H1 (cell line): Measurements from ENCODE around the gene CDH2. TPM values are rescaled to one million over a fixed set of nuclear protein-coding genes. Genes with fewer than 3 reads are reported as not detected.

Source experiments
- CTCF ChIA-PET: fragments of 300-600 bp; sonication (Branson Sonifier 250); formaldehyde crosslinking; loops from one replicate; lab custom pipeline; 2021; ENCODE audit not compliant: partially characterized antibody; lab: Charles Lee
- POLR2A ChIA-PET: fragments of 300-600 bp; sonication (Branson Sonifier 250); formaldehyde crosslinking; loops from one replicate; lab custom pipeline; 2021; ENCODE audit warnings: inconsistent platforms; ENCODE audit not compliant: partially characterized antibody; lab: Charles Lee
- DNase-seq, 2 experiments: peaks; one replicate each; pipeline versions ENCODE4 v3.0.0 to v3.0.0-alpha.2; 2010 to 2022; ENCODE audit warnings: low spot score in 2 of 2, low read depth in 1 of 2, mixed read lengths in 1 of 2
- FAIRE-seq: peaks from 2 replicates; lab custom pipeline; 2011; peaks lifted over from hg19 to GRCh38; lab: Jason Lieb, UNC
- H2AFZ ChIP-seq: 2 replicates; pipeline ENCODE4 v1.8.1; 2012; ENCODE audit warnings: low read length, inconsistent platforms
- H2AK5ac ChIP-seq: 2 replicates; pipeline ENCODE4 v1.6.1; 2013; ENCODE audit warnings: low read depth, low read length
- H2BK120ac ChIP-seq: replicated peaks from 2 replicates; pipeline ENCODE3; 2013; ENCODE audit warnings: low read depth, low read length, inconsistent platforms
- H2BK12ac ChIP-seq: 2 replicates; pipeline ENCODE4 v1.6.1; 2013; ENCODE audit warnings: low read depth, low read length
- H2BK15ac ChIP-seq: 2 replicates; pipeline ENCODE4 v1.6.1; 2013; ENCODE audit warnings: low read length
- H2BK20ac ChIP-seq: 2 replicates; pipeline ENCODE4 v1.6.1; 2013; ENCODE audit warnings: low read length
- H2BK5ac ChIP-seq: 2 replicates; pipeline ENCODE4 v1.6.1; 2013; ENCODE audit warnings: low read depth, low read length
- H3K14ac ChIP-seq: 2 replicates; pipeline ENCODE4 v1.6.1; 2013; ENCODE audit warnings: inconsistent platforms; ENCODE audit not compliant: insufficient read length
- H3K18ac ChIP-seq: 2 replicates; pipeline ENCODE4 v1.6.1; 2013; ENCODE audit warnings: low read length; ENCODE audit errors: extremely low read depth
- H3K23ac ChIP-seq: 2 replicates; pipeline ENCODE4 v1.6.1; 2013; ENCODE audit warnings: inconsistent platforms; ENCODE audit not compliant: insufficient read length
- H3K23me2 ChIP-seq: 2 replicates; pipeline ENCODE4 v1.6.1; 2013; ENCODE audit warnings: low read depth, low read length
- H3K27ac ChIP-seq: 2 replicates; pipeline ENCODE4 v1.6.1; 2011; ENCODE audit warnings: low read depth, low read length, inconsistent platforms
- H3K27me3 ChIP-seq, 4 experiments: replicated peaks in 1 of 4; 1 replicate in 1 of 4; 2 replicates in 3 of 4; pipeline versions ENCODE4 v1.6.1 to v1.8.1; 2011 to 2013; ENCODE audit warnings: low read length in 3 of 4, mild to moderate bottlenecking in 3 of 4, inconsistent platforms in 2 of 4, mixed read lengths in 2 of 4, moderate library complexity in 1 of 4; ENCODE audit not compliant: control insufficient read depth in 3 of 4, insufficient read depth in 3 of 4; ENCODE audit errors: extremely low read depth in 1 of 4
- H3K36me3 ChIP-seq, 4 experiments: 2 replicates each; pipeline versions ENCODE4 v1.6.1 to v1.8.1; 2011 to 2013; ENCODE audit warnings: mild to moderate bottlenecking in 4 of 4, low read length in 3 of 4, moderate library complexity in 2 of 4, control low read depth in 1 of 4, inconsistent platforms in 1 of 4; ENCODE audit not compliant: insufficient read depth in 4 of 4, control insufficient read depth in 2 of 4
- H3K4ac ChIP-seq: replicated peaks from 2 replicates; pipeline ENCODE3; 2013; ENCODE audit warnings: low read length, low read depth, mixed read lengths, inconsistent platforms; ENCODE audit not compliant: insufficient read length
- H3K4me1 ChIP-seq, 4 experiments: replicated peaks in 1 of 4; 1 replicate in 1 of 4; 2 replicates in 3 of 4; pipeline versions ENCODE4 v1.6.1 to v1.8.1; 2011 to 2013; ENCODE audit warnings: low read length in 3 of 4, inconsistent platforms in 2 of 4, mixed read lengths in 1 of 4; ENCODE audit not compliant: insufficient read depth in 4 of 4, control insufficient read depth in 3 of 4
- H3K4me2 ChIP-seq, 2 experiments: 2 replicates each; pipeline versions ENCODE4 v1.6.1 to v1.8.1; 2011 to 2013; ENCODE audit warnings: low read depth in 2 of 2, low read length in 2 of 2, control low read depth in 1 of 2, inconsistent platforms in 1 of 2, mild to moderate bottlenecking in 1 of 2; ENCODE audit not compliant: insufficient read depth in 1 of 2
- H3K4me3 ChIP-seq, 4 experiments: fragments of 200-600, 300-600 bp in 1 of 4; sonication (generic), shearing (Covaris generic), sonication (Bioruptor Twin) in 1 of 4; 2 replicates each; pipeline versions ENCODE4 v1.5.1 to v1.8.1; 2011 to 2016; ENCODE audit warnings: low read length in 4 of 4, low read depth in 3 of 4, control low read depth in 2 of 4, inconsistent platforms in 2 of 4, mild to moderate bottlenecking in 2 of 4, mixed read lengths in 1 of 4, moderate library complexity in 1 of 4; ENCODE audit not compliant: insufficient read depth in 2 of 4; ENCODE audit errors: extremely low read depth in 1 of 4
- H3K56ac ChIP-seq: replicated peaks from 2 replicates; pipeline ENCODE3; 2013; ENCODE audit warnings: low read depth, mild to moderate bottlenecking, mixed read lengths, low read length, inconsistent platforms; ENCODE audit not compliant: insufficient read length
- H3K79me1 ChIP-seq: 2 replicates; pipeline ENCODE4 v1.6.1; 2013; ENCODE audit warnings: low read depth, low read length, control low read depth
- H3K79me2 ChIP-seq, 2 experiments: 2 replicates each; pipeline versions ENCODE4 v1.6.1 to v1.8.1; 2012 to 2013; ENCODE audit warnings: low read length in 2 of 2, mild to moderate bottlenecking in 2 of 2, inconsistent platforms in 1 of 2; ENCODE audit not compliant: insufficient read depth in 2 of 2, control insufficient read depth in 1 of 2
- H3K9ac ChIP-seq, 4 experiments: replicated peaks in 1 of 4; 1 replicate in 1 of 4; 2 replicates in 3 of 4; pipeline versions ENCODE4 v1.6.1 to v1.8.1; 2011 to 2013; ENCODE audit warnings: low read depth in 3 of 4, low read length in 3 of 4, control low read depth in 2 of 4, mild to moderate bottlenecking in 2 of 4, moderate library complexity in 2 of 4, inconsistent platforms in 1 of 4; ENCODE audit errors: extremely low read depth in 1 of 4
- H3K9me3 ChIP-seq, 2 experiments: 2 replicates each; pipeline versions ENCODE4 v1.6.1 to v1.8.1; 2012 to 2013; ENCODE audit warnings: mild to moderate bottlenecking in 2 of 2, moderate library complexity in 2 of 2, control low read depth in 1 of 2, inconsistent platforms in 1 of 2, low read depth in 1 of 2, low read length in 1 of 2, mixed read lengths in 1 of 2; ENCODE audit not compliant: insufficient read depth in 2 of 2
- H4K20me1 ChIP-seq, 2 experiments: replicated peaks in 1 of 2; 2 replicates each; pipeline versions ENCODE3 to v1.8.1; 2011 to 2013; ENCODE audit warnings: inconsistent platforms in 2 of 2, low read length in 2 of 2, mild to moderate bottlenecking in 1 of 2; ENCODE audit not compliant: insufficient read depth in 2 of 2, control insufficient read depth in 1 of 2
- H4K5ac ChIP-seq: 2 replicates; pipeline ENCODE4 v1.6.1; 2013; ENCODE audit warnings: low read length, low read depth, mixed read lengths, inconsistent platforms; ENCODE audit not compliant: insufficient read length
- H4K8ac ChIP-seq: 2 replicates; pipeline ENCODE4 v1.8.0; 2013; ENCODE audit warnings: mild to moderate bottlenecking, moderate library complexity, low read length, inconsistent platforms; ENCODE audit not compliant: insufficient read depth; ENCODE audit errors: extremely low read depth
- H4K91ac ChIP-seq: replicated peaks from 2 replicates; pipeline ENCODE3; 2013; ENCODE audit warnings: low read length, mixed read lengths, inconsistent platforms; ENCODE audit not compliant: insufficient read length
- ATF3 ChIP-seq: IDR thresholded peaks from 2 replicates; pipeline ENCODE4 v1.6.1; 2011; ENCODE audit warnings: low read depth, mild to moderate bottlenecking, low read length; ENCODE audit not compliant: insufficient read depth
- BCL11A ChIP-seq, 2 experiments: IDR thresholded peaks; one replicate each; pipeline ENCODE4 v1.6.1; 2011; ENCODE audit warnings: low read depth in 2 of 2, low read length in 2 of 2, mild to moderate bottlenecking in 2 of 2
- CBX8 ChIP-seq: fragments of 300-800, 300-1000 bp; sonication (generic); IDR thresholded peaks from 2 replicates; pipeline ENCODE4 v1.7.1; 2016; ENCODE audit warnings: low read depth, low read length, borderline replicate concordance
- GABPA ChIP-seq: IDR thresholded peaks from 2 replicates; pipeline ENCODE4 v1.6.1; 2011; ENCODE audit warnings: mild to moderate bottlenecking, low read length, moderate library complexity, borderline replicate concordance; ENCODE audit not compliant: insufficient read depth
- RFX5 ChIP-seq: IDR thresholded peaks from 2 replicates; pipeline ENCODE4 v1.6.1; 2011; ENCODE audit warnings: low read depth, low read length, improper control_type of control experiment, borderline replicate concordance
- TCF12 ChIP-seq: IDR thresholded peaks from 2 replicates; pipeline ENCODE4 v1.6.1; 2011; ENCODE audit warnings: low read depth, mild to moderate bottlenecking, low read length
- YY1 ChIP-seq: IDR thresholded peaks from 2 replicates; pipeline ENCODE4 v1.6.1; 2011; ENCODE audit warnings: low read depth, mild to moderate bottlenecking, low read length
- WGBS, 2 experiments: shearing (Covaris generic) in 1 of 2; methylation state at CpG; one replicate each; pipeline versions ENCODE4 v1.1.6 to v1.1.7; 2013 to 2015; ENCODE audit warnings: low lambda C conversion rate in 2 of 2, mixed read lengths in 2 of 2, inconsistent platforms in 1 of 2, low coverage in 1 of 2, missing lambda C conversion rate in 1 of 2; ENCODE audit not compliant: insufficient replicate concordance in 2 of 2, insufficient coverage in 1 of 2, insufficient read length in 1 of 2; ENCODE audit errors: extremely low coverage in 1 of 2, missing lambda C conversion rate in 1 of 2; 5-methylcytosine and 5-hydroxymethylcytosine counted together
- polyA plus RNA-seq, 7 experiments: library from polyadenylated mRNA; depleted of rRNA in 3 of 7; stranded (reverse) in 5 of 7; unstranded in 2 of 7; fragments of >200 nt in 5 of 7; fragments of 200-250 nt in 2 of 7; gene quantifications; 1 replicate in 5 of 7; 2 replicates in 1 of 7; 4 replicates in 1 of 7; pipeline versions ENCODE4 v1.2.1 to v1.2.3, GENCODE V29; 2011 to 2013; ENCODE audit warnings: missing spikeins in 2 of 7, mixed read lengths in 2 of 7
- total RNA-seq: library from RNA; stranded (reverse); fragmentation: NEBNext Ultra II Directional; extraction: Animal tissue kit (Norgen Biotek cat#: 25700); gene quantifications from 2 replicates; pipeline ENCODE4 v1.2.1, GENCODE V29; 2021
- TF ChIP-seq, protein P1 (sequence below): IDR thresholded peaks from 2 replicates; pipeline ENCODE4 v1.6.1; 2012; ENCODE audit warnings: low read length, inconsistent platforms

CDH2 gene
- total and polyA plus RNA-seq, 2 of the 8 experiments (the other 6 are each of a cell fraction or from before 2014, with no cell fraction given) = 15.0 to 56.5 TPM

DNA sequence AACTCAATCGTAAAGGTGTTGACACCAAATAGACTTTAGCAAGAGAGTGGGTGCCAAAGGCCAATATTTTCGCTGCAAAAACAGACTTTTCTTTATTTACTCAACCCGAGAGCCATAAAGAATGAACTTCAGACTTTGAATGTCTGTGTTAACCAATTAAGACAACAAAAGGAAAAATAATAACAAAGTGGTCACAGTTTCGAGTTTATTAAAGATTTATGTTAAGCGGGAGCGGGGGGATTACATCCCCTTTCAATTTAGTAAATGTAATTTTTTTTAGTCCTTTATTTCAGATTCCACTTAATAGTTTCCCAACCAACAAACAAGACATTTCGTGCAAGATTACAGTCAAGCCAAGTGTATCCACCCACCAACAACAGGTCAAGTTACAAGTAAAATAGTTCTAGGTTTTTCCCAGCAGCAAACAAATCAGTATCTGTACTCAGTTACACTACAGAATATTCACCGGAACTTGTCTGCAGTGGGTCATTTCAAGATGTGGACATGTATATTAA, 9.0 kb downstream of the CDH2 start:
- ChIA-PET CTCF (no interaction called here), POLR2A (no interaction called here)
- Histone ChIP-seq H2BK5ac (no peak overlapping the region), H2BK15ac (no peak overlapping the region), H3K27ac (no peak overlapping the region), H2BK120ac (no peak overlapping the region), H4K5ac (no peak overlapping the region), H4K8ac (no peak overlapping the region), H3K9ac (no peak overlapping the region), H2AFZ (no peak overlapping the region), H3K4me2 (no peak overlapping the region), H3K4me3 (no peak overlapping the region), H3K9me3 (no peaks in the 10 kb centered on the region), H3K4ac (no peak overlapping the region), H3K36me3 (no peaks in the 10 kb centered on the region), H3K79me1 (no peaks in the 10 kb centered on the region; the same call in 1 of the 2 replicates), H3K18ac (no peak overlapping the region), H2AK5ac (no peak overlapping the region), H3K23me2 (no peaks in the 10 kb centered on the region), H3K27me3 (no peaks in the 10 kb centered on the region), H3K4me1 (0 out of 7 replicates have a peak, but pooled peaks cover 0 to 2% (median 0%) of the 10 kb centered on the region in 4 experiments), H4K91ac (no peak overlapping the region), H2BK20ac (no peak overlapping the region), H4K20me1 (no peaks in the 10 kb centered on the region), H3K56ac (no peak overlapping the region), H2BK12ac (no peak overlapping the region), H3K23ac (no peak overlapping the region), H3K79me2 (peaks cover 0 to 19% of the 10 kb centered on the region in 2 experiments; a peak in 2 of 4 replicates), H3K14ac (no peak overlapping the region)
- no peak for FAIRE-seq
- TF ChIP-seq RFX5 = no peak
- TF ChIP-seq, protein P1, sequence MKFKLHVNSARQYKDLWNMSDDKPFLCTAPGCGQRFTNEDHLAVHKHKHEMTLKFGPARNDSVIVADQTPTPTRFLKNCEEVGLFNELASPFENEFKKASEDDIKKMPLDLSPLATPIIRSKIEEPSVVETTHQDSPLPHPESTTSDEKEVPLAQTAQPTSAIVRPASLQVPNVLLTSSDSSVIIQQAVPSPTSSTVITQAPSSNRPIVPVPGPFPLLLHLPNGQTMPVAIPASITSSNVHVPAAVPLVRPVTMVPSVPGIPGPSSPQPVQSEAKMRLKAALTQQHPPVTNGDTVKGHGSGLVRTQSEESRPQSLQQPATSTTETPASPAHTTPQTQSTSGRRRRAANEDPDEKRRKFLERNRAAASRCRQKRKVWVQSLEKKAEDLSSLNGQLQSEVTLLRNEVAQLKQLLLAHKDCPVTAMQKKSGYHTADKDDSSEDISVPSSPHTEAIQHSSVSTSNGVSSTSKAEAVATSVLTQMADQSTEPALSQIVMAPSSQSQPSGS = no peak
- TF ChIP-seq GABPA = no peak
- TF ChIP-seq ATF3 = no peak
- no peak for TF ChIP-seq CBX8
- no peak for TF ChIP-seq TCF12
- TF ChIP-seq BCL11A (IDR thresholded peaks at IDR 0.05; ENCODE audit: low read depth in 2 of 2, low read length in 2 of 2) = no peak
- TF ChIP-seq YY1 = no peak
- DNase-seq = no peak
- WGBS, 2 experiments = 88% methylated on average over 8 of the region's 8 CpGs; no CpG with 5 or more reads in 1 of the 2 experiments
